Right lobe of liver (tissue), 4 donors: Measurements from ENCODE around the gene ELP2.

ENCODE experiments used
- POLR2A ChIP-seq: fragments of 450-650 bp; IDR thresholded peaks from one replicate; pipeline ENCODE4 v1.6.1; 2017; ENCODE audit warnings: antibody characterized with exemption, mild to moderate bottlenecking
- TF ChIP-seq, protein P1 (sequence below), 4 donors: fragments of 200-600 bp in 3 of 4; fragments of 450-650 bp in 1 of 4; IDR thresholded peaks; one replicate each; pipeline versions ENCODE4 v1.5.1 to v1.8.0; 2016 to 2022; ENCODE audit warnings: antibody characterized with exemption in 4 of 4, mild to moderate bottlenecking in 2 of 4
- donor health status: DM: no; HTN: no; CAD: no.
- donor health status: DM: no; HTN: no; CAD: no.
- donor health status: DM: no; HTN: yes; CAD: no.

- TF ChIP-seq, protein P1, sequence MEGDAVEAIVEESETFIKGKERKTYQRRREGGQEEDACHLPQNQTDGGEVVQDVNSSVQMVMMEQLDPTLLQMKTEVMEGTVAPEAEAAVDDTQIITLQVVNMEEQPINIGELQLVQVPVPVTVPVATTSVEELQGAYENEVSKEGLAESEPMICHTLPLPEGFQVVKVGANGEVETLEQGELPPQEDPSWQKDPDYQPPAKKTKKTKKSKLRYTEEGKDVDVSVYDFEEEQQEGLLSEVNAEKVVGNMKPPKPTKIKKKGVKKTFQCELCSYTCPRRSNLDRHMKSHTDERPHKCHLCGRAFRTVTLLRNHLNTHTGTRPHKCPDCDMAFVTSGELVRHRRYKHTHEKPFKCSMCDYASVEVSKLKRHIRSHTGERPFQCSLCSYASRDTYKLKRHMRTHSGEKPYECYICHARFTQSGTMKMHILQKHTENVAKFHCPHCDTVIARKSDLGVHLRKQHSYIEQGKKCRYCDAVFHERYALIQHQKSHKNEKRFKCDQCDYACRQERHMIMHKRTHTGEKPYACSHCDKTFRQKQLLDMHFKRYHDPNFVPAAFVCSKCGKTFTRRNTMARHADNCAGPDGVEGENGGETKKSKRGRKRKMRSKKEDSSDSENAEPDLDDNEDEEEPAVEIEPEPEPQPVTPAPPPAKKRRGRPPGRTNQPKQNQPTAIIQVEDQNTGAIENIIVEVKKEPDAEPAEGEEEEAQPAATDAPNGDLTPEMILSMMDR (IDR thresholded peaks at IDR 0.05), result no peak
- no peak for TF ChIP-seq POLR2A
These were observed 1.7 kb upstream of the ELP2 start for GRCh38 chr18:36127836-36128529.
